ENCODE results near the gene PAGR1.
A peak's percentile ranks its signal among the peaks of the same experiment; 100 is the strongest.
"Not testable (repeated sequence)": the region's sequence is repeated elsewhere in the genome, so short reads cannot be mapped to it uniquely, and the experiment has no call there.

Gene PAGR1

DNA sequence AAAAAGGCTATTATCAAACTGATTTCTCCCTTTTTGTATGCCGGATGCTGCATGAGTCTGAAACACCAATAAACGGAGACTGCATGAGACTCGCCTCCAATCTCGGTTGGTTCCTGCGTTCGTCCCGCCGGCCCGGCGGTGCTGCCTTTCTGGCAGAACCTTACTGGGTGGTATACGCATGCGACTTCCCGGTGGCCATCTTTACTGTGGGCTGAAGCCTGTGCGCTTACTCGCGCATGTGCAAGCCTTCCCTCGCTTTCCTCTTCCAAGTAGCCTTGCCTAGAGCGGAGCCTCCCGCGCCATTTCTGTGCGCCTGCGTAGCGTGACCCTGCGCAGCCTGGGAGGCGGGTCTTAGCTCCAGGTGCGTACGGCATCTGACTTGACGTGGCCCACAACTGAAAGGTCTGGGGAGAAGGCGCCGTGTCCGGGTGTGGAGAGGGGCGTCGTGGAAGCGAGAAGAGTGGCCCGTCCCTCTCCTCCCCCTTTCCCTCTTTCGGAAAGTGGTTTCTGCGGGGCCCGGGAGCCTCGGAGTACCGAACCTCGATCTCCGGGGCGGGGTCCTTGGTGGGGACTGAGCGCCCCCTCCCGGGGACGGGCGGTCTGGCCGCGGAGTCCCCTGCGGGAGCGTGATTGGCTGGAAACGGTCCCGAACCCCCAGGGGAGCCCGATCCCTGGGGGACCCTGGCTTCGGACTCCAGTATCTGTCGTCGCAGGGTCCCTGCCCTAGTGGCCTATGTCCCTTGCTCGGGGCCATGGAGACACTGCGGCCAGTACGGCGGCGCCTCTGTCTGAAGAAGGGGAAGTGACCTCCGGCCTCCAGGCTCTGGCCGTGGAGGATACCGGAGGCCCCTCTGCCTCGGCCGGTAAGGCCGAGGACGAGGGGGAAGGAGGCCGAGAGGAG is at the start of gene PAGR1:
PAGR1 (plus strand) TSS at position 360 of the 901 bp plus-strand sequence; CDS start at position 734, 374 bp downstream.
- DNase-seq: peak; percentile 97

DNA sequence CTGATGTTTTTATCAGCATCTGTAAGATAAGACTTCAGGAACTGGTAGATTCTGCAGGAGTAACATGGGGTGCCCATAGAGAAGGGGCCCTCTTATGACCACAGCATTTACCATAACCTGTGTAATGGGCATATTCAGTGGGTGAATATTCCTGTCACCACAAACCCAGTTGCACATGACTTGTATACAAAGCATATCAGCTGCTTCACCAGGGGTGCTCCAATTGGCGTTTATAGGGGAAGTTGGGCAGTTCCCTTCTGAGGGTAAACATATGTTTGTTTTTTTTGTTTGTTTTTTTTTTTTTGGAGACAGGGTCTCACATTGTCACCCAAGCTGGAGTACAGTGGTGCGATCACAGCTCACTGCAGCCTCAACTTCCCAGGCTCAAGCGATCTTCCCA is 49.4 kb upstream of the PAGR1 start:
- no peak for DNase-seq

DNA sequence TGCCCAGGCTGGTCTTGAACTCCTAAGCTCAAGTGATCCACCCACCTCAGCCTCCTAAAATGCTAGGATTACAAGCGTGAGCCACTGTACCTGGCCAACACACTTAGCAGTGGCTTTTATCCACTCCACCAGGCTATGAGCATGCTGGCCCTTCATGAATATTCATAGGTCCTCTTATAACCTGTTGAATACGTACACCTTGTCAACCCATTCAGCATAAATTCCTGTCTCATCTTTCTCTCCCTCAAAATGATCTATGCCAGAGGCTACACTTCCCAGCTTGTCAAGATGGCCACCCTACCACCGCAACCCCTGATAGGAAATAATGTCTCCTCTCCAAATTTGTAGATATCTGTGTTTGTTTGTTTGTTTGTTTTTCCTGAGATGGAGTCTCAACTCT is 48.9 kb upstream of the PAGR1 start:
- DNase-seq: no peak

- DNase-seq: no peak
These were observed 46.4 kb upstream of the PAGR1 start for GRCh38 chr16:29769507-29769906.

- DNase-seq: peak; percentile 27
These were observed 45.6 kb upstream of the PAGR1 start for GRCh38 chr16:29770250-29770929.

GRCh38 chr16:29772330-29772729 is 43.6 kb upstream of the PAGR1 start:
- not testable (repeated sequence) for DNase-seq

DNA sequence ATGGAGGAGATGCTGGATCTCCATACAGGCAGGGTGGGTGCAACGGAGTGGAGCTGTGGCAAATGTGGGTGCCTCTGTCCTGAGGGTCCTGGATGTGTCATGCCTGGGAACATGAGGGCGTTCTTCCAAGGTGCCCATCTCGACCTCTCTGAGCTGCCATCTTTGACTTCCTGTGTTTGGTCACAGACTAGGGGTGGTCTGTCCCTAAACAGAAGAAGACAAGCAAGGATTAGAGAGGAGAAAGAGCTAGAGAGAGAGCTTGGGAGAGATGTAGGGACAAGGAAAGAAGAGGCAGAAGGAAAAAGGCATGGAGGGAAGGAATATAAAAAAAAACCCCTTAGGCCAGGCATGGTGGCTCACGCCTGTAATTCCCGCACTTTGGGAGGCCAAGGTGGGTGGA is 41.2 kb upstream of the PAGR1 start:
- no peak for DNase-seq

DNA sequence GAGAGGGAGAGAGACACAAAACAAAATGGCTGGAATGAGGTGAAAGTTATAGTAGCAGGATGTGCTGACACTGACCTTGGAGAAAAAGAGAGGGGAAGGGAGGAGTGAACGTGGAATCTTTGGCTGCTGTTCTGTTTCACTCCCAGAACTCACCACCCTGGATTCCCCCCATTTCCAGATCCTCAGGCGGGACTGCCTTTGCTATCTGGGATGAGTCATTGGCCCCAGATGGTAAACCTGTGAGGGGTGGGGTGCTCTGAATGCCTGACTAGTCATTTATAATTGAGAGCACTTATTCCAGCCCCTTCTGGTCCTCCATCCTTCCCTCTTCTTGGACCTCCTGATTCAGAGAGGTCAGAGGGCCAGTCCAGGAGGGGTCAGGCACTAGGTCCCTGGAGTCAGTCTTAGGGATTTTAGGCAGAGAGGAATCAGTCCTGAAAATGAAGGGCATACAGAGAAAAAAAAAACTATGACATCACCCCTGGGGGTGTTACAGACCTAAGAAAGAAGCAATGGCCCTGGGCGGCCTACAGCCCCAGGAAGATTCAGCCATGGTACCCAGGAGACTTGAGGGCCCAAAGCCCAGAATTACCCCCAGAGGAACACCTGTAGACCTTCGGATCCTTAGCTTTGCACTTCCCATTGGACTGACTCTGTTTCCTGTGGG is 40.1 kb upstream of the PAGR1 start:
- peak; percentile 54 for DNase-seq

DNA sequence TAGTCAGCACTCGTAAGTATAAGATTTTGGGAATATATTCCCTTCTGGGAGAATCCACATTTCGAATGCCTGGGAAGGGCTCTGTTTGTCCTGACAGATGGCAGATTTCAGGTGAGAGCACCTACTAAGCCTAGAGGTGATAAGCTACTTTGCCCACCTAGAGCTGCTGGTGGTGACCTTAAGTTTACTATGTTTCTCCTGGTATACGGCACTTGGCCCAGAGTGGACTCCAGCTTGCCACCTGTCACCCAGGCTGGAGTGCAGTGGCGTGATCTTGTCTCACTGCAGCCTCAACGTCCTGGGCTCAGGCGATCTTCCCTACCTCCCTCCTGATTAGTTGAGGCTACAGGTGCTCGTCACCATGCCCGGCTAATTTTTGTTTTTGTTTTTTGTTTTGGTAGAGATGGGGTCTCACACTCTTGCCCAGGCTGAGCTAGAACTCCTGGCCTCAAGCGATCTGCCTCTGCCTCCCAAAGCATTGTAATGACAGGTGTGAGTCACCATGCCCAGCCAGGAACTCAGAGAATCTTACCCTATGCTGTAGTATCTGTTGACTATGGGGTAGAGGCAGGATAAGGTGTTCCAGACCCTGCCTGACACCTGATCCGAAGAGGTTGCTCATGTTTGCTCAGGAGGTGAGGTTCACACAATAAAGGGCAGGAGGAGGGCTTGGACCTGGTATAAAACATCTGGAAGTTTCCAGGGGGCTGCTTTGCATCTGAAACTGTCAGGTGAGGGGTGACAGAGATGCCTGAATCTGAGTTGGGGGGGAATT is 38.2 kb upstream of the PAGR1 start, which contains the start of gene ZG16:
ZG16 (plus strand) TSS at position 681 of the 775 bp plus-strand sequence. CDS start 1,011 bp downstream, outside the sequence.
- DNase-seq: no peak

DNA sequence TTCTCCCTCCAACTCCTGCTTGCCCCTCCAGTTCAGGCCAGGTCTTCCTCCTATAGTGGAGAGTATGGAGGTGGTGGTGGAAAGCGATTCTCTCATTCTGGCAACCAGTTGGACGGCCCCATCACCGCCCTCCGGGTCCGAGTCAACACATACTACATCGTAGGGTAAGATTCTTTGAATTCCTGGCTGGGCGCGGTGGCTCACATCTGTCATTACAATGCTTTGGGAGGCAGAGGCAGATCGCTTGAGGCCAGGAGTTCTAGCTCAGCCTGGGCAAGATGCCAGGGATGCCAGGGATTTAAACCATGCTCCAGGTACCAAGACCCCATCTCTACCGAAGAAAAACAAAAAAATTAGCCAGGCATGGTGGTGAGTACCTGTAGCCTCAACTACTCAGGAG is 36.5 kb upstream of the PAGR1 start:
- no peak for DNase-seq

DNA sequence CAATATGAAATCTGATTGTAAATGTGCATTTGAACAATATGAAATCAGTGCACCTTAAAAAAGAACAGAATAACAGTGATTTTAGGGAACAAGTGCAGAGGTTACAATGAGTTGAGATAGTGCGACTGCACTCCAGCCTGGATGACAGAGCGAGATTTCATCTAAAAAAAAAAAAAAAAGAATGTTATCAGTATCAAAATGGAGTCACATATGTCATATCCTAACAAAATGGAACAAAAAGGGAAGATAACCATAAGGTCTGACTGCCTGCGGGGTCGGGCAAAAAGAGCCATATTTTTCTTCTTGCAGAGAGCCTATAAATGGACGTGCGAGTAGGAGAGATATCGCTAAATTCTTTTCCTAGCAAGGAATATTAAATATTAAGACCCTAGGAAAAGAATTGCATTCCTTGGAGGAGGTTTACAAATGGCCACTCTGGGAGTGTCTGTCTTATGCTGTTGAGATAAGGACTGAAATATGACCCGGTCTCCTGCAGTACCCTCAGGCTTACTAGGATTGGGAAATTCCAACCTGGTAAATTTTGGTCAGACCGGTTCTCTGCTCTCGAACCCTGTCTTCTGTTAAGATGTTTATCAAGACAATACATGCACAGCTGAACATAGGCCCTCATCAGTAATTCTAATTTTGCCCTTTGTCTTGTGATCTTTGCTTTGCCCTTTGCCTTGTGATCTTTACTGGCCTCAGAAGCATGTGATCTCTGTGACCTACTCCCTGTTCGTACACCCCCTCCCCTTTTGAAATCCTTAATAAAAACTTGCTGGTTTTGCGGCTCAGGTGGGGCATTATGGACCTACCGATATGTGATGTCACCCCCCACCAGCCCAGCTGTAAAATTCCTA is 32.6 kb upstream of the PAGR1 start:
- DNase-seq: not testable (repeated sequence)

GRCh38 chr16:29784157-29784556 is 31.8 kb upstream of the PAGR1 start:
- DNase-seq: no peak

DNA sequence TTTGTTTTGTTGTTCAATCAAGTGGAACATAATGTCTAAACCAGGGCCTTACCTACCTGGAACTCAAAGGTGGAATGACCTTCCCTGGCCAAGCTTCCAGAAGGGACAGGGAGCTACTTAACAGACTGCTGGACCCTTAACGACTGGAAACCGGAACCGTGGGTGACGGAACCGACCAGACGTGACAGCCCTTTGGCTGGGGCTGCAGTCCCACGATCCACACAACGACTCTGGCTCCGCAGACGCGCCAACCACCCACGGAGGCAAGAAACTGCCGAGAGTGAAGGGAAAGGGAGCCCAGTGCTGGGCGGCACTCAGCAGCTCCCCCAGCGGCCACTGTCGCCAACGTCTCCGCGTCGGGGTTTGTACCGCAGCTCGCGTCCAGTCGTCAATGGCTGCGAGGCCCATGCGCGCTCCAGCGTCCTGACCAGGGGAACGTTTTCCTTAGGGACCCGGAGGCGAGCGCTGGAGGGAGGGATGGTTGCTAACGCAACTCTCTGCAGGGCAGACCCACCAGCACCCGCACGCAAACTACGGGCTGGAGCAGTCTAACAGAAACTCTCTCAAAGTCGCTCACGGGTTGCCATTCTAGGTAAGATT is 31.0 kb upstream of the PAGR1 start:
- DNase-seq: no peak

- not testable (repeated sequence) for DNase-seq
These were observed 28.8 kb upstream of the PAGR1 start for GRCh38 chr16:29787155-29787554.

DNA sequence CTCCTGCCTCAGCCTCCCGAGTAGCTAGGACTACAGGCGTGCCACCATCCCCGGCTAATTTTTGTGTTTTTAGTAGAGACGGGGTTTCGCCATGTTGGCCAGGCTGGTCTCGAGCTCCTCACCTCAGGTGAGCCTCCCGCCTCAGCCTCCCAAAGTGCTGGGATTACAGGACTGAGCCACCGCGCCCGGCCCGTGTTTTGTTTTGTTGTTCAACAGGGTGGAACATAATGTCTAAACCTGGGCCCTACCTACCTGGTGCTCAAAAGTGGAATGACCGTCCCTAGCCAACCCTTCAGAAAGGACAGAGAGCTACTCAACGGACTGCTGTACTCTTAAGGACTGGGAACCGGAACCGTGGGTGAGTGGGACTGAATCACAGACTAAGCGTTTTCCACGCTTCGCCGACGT is 26.2 kb upstream of the PAGR1 start:
- no peak for DNase-seq

- DNase-seq: peak; percentile 98
These were observed 25.6 kb upstream of the PAGR1 start, which contains the start of gene KIF22 for GRCh38 chr16:29790183-29790948. TSS of gene KIF22 (plus strand) at chr16:29790751. CDS start at chr16:29790760, 9 bp downstream.

DNA sequence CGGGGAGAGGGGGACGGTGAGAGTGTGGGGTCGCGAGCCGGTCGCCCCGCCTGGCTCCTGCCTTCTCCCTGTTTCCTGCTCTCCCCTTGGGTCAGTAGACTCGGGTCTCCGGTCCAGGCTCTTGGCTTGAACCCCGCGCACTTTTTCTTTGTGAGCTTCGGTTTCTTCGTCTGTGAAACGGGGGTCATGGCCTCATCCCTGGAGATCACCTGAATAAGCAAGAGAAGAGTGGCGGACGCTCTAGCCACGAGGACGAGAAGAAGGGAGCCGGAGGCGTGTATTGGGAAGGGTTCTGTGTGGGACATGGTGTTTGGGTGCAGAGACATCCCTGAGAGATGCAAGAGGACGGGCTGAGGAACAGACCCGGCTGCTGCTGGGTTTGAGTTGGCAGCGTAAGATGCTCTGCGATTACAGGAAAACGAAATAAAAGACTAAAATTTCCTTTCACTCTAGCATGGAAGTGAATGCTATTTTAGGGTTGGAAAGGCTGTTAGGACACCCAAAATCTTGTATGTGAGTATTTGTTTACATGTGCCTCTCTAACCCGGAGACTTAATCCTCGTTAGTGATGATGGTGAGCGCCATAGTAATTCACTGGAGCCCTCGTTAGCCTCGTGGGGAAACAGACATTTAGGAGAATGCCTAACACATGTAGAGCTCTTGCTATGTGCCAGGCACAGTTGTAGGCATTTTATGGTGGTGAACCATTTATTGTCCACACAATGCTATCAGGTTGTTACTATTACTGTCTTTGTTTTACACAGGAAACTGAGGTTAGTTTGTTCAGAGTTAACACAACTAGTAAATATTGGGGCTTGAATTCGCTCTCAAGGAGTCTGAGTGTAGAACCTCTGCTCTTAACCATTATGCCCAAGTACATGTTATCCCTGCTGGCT is 24.8 kb upstream of the PAGR1 start:
- no peak for DNase-seq

- DNase-seq: no peak
These were observed 23.8 kb upstream of the PAGR1 start for GRCh38 chr16:29791845-29792807.
